ACC112 (cell line): ENCODE data around the gene DNMT3A.

Experiments used
- H2AFZ ChIP-seq: fragments of 200-600 bp; sonication (generic); one replicate; pipeline ENCODE4 v1.6.0; 2017; ENCODE audit warnings: antibody characterized with exemption, low read length; ENCODE audit not compliant: unreplicated experiment
- H3K27ac ChIP-seq: fragments of 200-600 bp; sonication (generic); 2 replicates; pipeline ENCODE4 v1.5.1; 2014; ENCODE audit warnings: low read depth, mild to moderate bottlenecking, antibody characterized with exemption, low read length, moderate library complexity
- H3K27me3 ChIP-seq: fragments of 200-600 bp; sonication (generic); 2 replicates; pipeline ENCODE4 v1.6.1; 2014; ENCODE audit warnings: mild to moderate bottlenecking, antibody characterized with exemption, low read length, moderate library complexity, mixed read lengths; ENCODE audit not compliant: insufficient read depth
- H3K36me3 ChIP-seq: fragments of 200-600 bp; sonication (generic); 2 replicates; pipeline ENCODE4 v1.6.1; 2016; ENCODE audit warnings: mild to moderate bottlenecking, antibody characterized with exemption, low read length, moderate library complexity, mixed read lengths; ENCODE audit not compliant: insufficient read depth
- H3K4me1 ChIP-seq: fragments of 200-600 bp; sonication (generic); one replicate; pipeline ENCODE4 v1.6.1; 2016; ENCODE audit warnings: low read length, mixed read lengths; ENCODE audit not compliant: insufficient read depth, unreplicated experiment, control insufficient read depth
- H3K4me3 ChIP-seq: fragments of 200-600 bp; sonication (generic); 2 replicates; pipeline ENCODE4 v1.5.1; 2014; ENCODE audit warnings: mild to moderate bottlenecking, low read depth, low read length
- H3K79me2 ChIP-seq: fragments of 200-600 bp; sonication (generic); one replicate; pipeline ENCODE4 v1.6.0; 2016; ENCODE audit warnings: low read length; ENCODE audit not compliant: control insufficient read depth, unreplicated experiment, insufficient read depth

Gene DNMT3A

GRCh38 chr2:25247792-25248512, 93.8 kb downstream of the DNMT3A start:
- Histone ChIP-seq H3K36me3 (peaks cover 10% of the 10 kb centered on the region; the same call in 1 of the 2 replicates), H3K27ac (no peak overlapping the region), H3K4me3 (no peak overlapping the region), H3K4me1 (peaks cover 7% of the 10 kb centered on the region), H3K79me2 (no peaks in the 10 kb centered on the region), H3K27me3 (no peaks in the 10 kb centered on the region), H2AFZ (no peak overlapping the region)

GRCh38 chr2:25246558-25247290, 95.0 kb downstream of the DNMT3A start:
- Histone ChIP-seq H3K36me3 (peaks cover 10% of the 10 kb centered on the region; the same call in 1 of the 2 replicates), H3K27ac (no peak overlapping the region), H3K27me3 (no peaks in the 10 kb centered on the region), H3K4me3 (no peak overlapping the region), H2AFZ (no peak overlapping the region), H3K79me2 (no peaks in the 10 kb centered on the region), H3K4me1 (peaks cover 6% of the 10 kb centered on the region)

GRCh38 chr2:25246001-25246400, 95.7 kb downstream of the DNMT3A start:
- Histone ChIP-seq H3K27me3 (no peaks in the 10 kb centered on the region), H3K4me3 (no peak overlapping the region), H3K79me2 (no peaks in the 10 kb centered on the region), H3K4me1 (no peaks in the 10 kb centered on the region), H3K36me3 (peaks cover 10% of the 10 kb centered on the region; the same call in 1 of the 2 replicates), H3K27ac (no peak overlapping the region), H2AFZ (no peak overlapping the region)

GRCh38 chr2:25245141-25245540, 96.6 kb downstream of the DNMT3A start:
- H3K27ac ChIP-seq = no peak overlapping the region
- no peaks in the 10 kb centered on the region for H3K4me1 ChIP-seq
- H3K4me3 ChIP-seq = no peak overlapping the region
- H3K36me3 ChIP-seq = peaks cover 10% of the 10 kb centered on the region; the same call in 1 of the 2 replicates
- no peaks in the 10 kb centered on the region for H3K79me2 ChIP-seq
- H2AFZ ChIP-seq = no peak overlapping the region
- no peaks in the 10 kb centered on the region for H3K27me3 ChIP-seq

GRCh38 chr2:25243995-25244394, 97.7 kb downstream of the DNMT3A start:
- H3K79me2 ChIP-seq = no peaks in the 10 kb centered on the region
- H3K4me3 ChIP-seq = no peak overlapping the region
- no peak overlapping the region for H3K27ac ChIP-seq
- no peaks in the 10 kb centered on the region for H3K4me1 ChIP-seq
- no peaks in the 10 kb centered on the region for H3K27me3 ChIP-seq
- peaks cover 14% of the 10 kb centered on the region; the same call in 1 of the 2 replicates for H3K36me3 ChIP-seq
- H2AFZ ChIP-seq = no peak overlapping the region

GRCh38 chr2:25241452-25241851, 100.3 kb downstream of the DNMT3A start:
- H2AFZ ChIP-seq = no peak overlapping the region
- no peaks in the 10 kb centered on the region for H3K4me1 ChIP-seq
- no peaks in the 10 kb centered on the region for H3K79me2 ChIP-seq
- no peaks in the 10 kb centered on the region for H3K27me3 ChIP-seq
- H3K27ac ChIP-seq = no peak overlapping the region
- no peak overlapping the region for H3K4me3 ChIP-seq
- peaks cover 14% of the 10 kb centered on the region; the same call in 1 of the 2 replicates for H3K36me3 ChIP-seq

GRCh38 chr2:25240636-25241035, 101.1 kb downstream of the DNMT3A start:
- no peaks in the 10 kb centered on the region for H3K27me3 ChIP-seq
- no peak overlapping the region for H3K27ac ChIP-seq
- H3K4me1 ChIP-seq = no peaks in the 10 kb centered on the region
- no peaks in the 10 kb centered on the region for H3K79me2 ChIP-seq
- no peak overlapping the region for H2AFZ ChIP-seq
- H3K36me3 ChIP-seq = peaks cover 14% of the 10 kb centered on the region; the same call in 1 of the 2 replicates
- no peak overlapping the region for H3K4me3 ChIP-seq

- Histone ChIP-seq H2AFZ (no peak overlapping the region), H3K36me3 (peaks cover 16% of the 10 kb centered on the region; the same call in 1 of the 2 replicates), H3K79me2 (no peaks in the 10 kb centered on the region), H3K27ac (no peak overlapping the region), H3K27me3 (no peaks in the 10 kb centered on the region), H3K4me1 (no peaks in the 10 kb centered on the region), H3K4me3 (no peak overlapping the region)
Measured at GRCh38 chr2:25238920-25239319, 102.8 kb downstream of the DNMT3A start.

GRCh38 chr2:25237764-25238163, 104.0 kb downstream of the DNMT3A start:
- no peaks in the 10 kb centered on the region for H3K27me3 ChIP-seq
- peaks cover 9% of the 10 kb centered on the region; the same call in 1 of the 2 replicates for H3K36me3 ChIP-seq
- H2AFZ ChIP-seq = no peak overlapping the region
- H3K4me3 ChIP-seq = no peak overlapping the region
- H3K79me2 ChIP-seq = no peaks in the 10 kb centered on the region
- no peaks in the 10 kb centered on the region for H3K4me1 ChIP-seq
- H3K27ac ChIP-seq = no peak overlapping the region

GRCh38 chr2:25236736-25237135, 105.0 kb downstream of the DNMT3A start:
- H3K36me3 ChIP-seq = peaks cover 9% of the 10 kb centered on the region; the same call in 1 of the 2 replicates
- no peak overlapping the region for H3K4me3 ChIP-seq
- H3K27me3 ChIP-seq = no peaks in the 10 kb centered on the region
- no peak overlapping the region for H2AFZ ChIP-seq
- no peak overlapping the region for H3K27ac ChIP-seq
- H3K4me1 ChIP-seq = no peaks in the 10 kb centered on the region
- no peaks in the 10 kb centered on the region for H3K79me2 ChIP-seq
